GM21737 (cell line): ENCODE data around the gene ABLIM1.
A peak's percentile ranks its signal among the peaks of the same experiment; 100 is the strongest.

ENCODE experiments used
- ATAC-seq: cut with Tn5 transposase; IDR thresholded peaks from one replicate; pipeline ENCODE4 v1.9.1; 2021; ENCODE audit warnings: mild to moderate bottlenecking, moderate library complexity; ENCODE audit not compliant: unreplicated experiment

The ABLIM1 gene

DNA sequence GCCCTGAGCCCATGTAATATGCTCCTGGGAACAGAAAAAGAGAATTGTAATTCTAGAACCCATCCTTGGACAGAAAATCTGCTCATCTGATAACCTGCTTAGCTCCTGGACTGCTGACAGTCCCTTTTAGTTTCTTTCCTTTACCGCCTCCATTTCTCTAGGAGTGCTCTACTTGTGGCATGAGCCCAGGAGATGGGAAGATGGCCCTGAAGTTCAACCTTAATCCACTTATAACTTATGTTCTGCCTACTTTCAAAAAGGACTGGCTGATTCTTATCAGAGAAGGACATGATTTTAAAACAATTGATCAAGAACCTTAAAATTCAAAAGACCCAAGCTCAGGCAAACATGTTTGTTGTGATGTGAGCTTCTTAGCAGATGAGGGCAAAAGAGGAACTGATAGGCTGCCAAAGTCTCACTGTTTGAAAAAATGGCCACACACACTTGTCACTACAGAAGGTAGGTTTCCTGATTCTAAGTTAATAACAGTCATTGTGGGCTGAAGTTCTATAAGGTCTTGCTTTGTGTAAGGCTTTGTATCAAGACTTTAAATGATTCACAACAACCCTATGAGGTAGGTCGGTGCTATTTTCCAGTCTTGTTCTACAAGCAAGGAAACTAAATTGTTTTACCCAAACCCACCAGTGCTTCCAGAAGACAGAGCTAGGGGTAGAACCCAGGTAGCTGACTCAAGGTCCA lies 159.5 kb downstream of the ABLIM1 start:
- ATAC-seq = peak; percentile 60

- ATAC-seq = no peak
These were observed 162.8 kb downstream of the ABLIM1 start for GRCh38 chr10:114495303-114495702.

- no peak for ATAC-seq
These were observed 165.6 kb downstream of the ABLIM1 start for GRCh38 chr10:114492351-114493037.

DNA sequence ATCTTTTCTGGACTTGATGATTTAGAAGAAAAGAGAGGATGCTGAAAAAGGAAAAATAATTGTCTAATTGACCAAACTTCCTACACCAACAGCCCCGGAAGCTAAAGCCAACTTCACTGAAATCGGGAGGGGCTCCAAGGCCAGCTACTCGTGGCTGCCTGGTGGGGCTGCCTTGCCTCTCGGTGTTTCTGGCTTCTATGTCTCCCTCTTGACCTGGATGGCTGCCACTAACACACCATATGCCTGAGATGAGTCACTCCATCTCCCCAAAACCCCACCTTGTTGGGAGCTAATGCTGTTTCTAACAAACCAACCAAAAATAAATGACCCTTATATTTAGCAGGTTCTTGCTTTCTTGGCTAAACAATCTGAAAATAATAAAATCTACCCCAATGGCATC lies 166.1 kb downstream of the ABLIM1 start:
- no peak for ATAC-seq

DNA sequence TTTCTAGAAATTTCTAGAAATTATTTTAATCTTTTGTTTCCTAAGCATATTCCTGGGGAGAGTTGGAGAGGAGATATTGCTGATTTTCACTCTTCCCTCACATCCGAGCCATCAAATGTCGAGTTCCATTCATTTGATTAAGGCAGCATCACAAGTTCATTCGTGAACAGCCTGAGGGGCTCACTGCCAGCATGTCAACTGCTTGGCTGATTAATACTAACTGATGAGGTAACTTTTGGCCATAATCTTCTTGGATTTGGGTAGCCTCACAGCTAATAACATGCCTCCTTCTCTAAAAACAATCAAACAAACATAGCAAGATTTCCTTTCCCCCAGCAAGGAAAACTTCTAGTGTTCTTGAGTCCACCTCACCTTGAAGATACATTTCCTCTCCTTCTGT lies 166.7 kb downstream of the ABLIM1 start:
- no peak for ATAC-seq

DNA sequence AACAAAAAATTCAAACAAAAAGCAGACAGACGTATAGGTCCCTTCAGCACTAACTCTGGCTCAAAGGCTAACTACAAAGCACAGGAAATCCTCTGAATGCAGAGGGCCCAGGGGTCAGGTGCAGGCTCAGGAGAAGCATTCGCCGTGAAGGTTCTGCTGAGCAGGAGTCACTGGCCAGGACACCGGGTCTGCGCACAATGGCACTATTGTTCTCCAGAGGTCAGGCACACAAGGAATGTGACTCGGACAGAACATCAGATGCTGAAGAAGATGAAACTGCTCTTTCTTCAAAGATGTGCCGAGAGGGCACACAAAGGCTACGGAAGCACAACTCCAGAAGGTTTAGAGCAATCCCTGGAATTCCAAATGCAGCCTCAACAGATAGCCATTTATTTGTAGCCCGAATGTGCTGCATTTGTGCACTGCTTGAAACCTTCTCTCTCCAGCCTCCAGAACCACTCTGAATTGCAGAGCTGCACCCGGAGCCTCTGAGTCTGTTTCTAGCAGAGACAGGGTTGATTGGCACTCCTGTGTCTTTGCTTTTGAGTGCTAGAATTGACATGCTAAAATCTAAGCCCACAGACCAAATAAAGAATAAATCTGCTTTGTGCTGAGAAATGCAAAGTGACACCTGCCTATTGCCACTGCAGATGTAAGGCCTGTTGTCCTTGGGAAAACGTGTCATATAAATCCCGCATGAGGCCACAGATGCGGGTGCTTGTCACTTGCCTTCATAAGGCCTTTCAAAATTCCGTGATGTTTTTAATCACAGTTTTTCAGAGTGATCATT lies 168.4 kb downstream of the ABLIM1 start:
- ATAC-seq = no peak

DNA sequence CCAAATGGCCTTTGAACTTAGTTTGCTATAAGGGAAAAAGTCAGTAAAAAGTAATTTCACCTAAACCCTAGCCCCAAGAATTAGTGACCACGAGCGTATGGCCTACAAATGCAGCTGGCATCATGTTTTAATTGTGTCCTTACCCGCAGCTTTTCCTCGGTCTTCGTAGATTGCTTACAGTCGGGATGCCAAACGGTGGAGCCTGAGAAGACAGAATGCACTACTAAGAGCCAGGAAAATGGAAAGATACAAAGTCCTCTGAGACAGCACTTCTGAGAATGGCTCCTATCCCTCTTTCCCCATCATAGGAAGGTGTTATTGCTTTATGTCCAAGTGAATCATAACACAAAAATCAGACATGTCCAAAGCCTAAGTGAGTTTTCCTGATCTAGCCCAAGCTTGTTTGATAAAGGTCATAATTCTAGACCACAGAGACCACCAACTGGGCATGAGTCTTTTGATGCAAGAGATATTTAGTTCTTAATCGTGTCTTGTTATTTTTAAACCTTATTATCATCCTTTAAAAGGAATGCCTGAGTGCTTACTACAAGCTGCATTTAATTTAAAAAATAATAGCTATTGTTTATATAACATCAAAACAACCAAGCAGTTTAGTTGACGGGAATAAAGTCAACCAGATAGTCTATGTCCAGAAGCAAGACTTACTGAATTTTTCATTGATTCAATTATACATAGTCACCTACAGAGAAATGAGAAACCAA lies 170.1 kb downstream of the ABLIM1 start:
- no peak for ATAC-seq

DNA sequence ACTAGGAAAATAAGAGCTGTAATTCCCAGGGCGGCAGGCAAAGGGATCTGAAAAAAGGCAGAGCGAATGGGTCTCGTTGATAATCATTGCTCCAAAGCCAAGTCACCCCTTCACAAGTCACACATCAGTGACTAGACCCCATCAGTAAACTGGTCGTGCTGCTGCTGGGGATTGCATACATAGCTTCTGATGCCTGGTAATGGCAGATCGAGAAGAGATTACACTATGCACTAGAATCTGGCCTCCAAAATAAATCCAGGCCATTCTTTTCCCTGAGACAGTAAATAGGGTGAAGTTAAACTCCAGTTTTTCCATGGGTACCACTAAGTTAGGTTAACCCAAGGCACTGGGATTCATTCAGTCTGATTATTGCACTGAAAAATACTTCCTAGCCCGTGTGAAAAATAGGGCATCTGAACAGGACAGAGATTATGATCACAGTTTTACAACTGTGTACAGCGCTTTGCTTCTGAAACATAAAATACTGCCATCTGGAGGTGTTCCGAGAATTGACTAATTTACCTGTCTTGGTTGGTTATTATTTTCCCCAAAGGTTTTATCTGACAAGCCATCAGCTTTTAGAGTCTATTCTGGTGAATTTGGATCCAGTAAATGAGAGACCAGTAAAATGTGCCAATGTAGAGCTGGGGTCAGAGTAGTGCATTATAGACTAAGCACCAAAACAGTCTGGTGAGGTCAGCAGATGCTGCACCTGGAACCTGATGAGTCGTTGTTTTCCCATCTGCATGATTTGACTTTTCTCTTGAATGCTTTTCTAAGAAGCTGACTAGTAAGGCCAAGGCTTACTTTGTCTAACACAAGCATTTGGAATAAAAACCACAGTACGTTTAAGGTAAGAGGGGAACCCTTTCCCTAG lies 170.9 kb downstream of the ABLIM1 start:
- no peak for ATAC-seq

DNA sequence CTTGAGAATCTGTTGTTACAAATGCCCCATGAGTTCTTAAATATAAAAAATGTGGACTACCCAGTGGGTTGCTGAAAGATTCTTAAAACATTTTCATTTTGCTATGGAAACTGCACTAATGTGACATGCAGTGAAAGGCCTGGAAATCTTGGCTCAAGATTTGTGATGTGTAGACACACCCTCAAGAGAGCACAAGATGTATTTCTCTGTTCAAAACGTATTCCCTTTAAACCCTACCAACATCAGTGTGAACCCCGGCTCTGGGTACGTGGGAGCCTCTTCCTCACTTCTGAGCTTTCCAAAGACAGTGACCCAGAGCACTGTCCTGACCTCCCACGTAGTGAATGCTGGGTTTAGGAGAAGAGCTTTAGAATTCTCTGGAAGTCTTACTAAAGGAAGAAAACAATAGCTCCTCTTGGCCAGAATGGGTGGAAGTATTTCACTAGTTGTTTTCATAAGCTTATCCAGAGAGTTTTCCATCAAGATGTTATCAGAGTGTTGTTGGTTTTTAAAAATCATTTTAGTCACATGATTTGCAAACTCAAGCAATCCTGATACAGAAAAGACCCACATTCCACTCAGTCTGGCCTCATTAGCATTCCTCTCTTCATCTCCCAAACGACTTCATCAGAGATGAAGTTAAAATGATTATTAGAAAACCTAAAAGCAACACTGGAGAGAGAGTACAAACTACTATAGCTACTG lies 172.2 kb downstream of the ABLIM1 start:
- ATAC-seq = no peak

- no peak for ATAC-seq
These were observed 174.5 kb downstream of the ABLIM1 start for GRCh38 chr10:114483575-114483974.

- ATAC-seq = no peak
These were observed 175.4 kb downstream of the ABLIM1 start for GRCh38 chr10:114482480-114483304.

DNA sequence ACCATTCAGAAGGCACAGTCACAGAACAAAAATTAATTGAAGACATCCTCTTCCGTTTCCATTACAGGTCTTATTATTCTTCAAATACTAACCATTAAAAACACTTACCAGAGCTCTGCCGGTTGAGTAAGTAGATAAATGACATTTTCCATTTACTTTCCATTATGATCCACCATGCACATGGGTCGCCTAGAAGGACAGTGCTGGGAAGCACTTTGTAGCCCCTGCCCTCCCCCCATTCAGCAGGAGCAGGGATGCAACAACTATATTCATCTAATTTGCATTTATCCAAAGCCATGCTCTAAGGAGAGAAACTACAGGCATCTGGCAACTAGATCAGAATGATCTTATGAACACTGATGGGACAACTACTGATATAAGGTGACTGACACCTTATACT lies 177.0 kb downstream of the ABLIM1 start:
- ATAC-seq = no peak

DNA sequence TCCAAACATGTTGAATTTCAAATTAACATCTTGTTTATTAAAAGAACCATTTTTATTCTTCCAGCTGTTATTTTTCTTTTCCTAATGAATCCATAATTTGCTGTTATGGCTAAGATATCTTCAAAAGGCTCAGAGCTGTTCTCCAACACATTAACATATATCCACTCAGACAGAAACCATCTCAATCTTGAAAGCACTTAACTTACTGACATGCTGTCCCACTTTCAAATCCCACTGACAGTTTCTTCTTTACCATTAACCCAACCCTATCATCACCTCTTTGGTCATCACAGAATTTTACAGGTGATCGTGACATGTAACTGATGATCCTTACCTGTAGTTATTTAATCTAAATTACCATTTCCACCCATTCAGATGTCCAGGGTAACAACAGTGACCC lies 178.2 kb downstream of the ABLIM1 start:
- no peak for ATAC-seq

- ATAC-seq = no peak
These were observed 178.8 kb downstream of the ABLIM1 start for GRCh38 chr10:114479307-114479706.

- ATAC-seq = no peak
These were observed 179.8 kb downstream of the ABLIM1 start for GRCh38 chr10:114478281-114478680.

- ATAC-seq = no peak
These were observed 180.8 kb downstream of the ABLIM1 start for GRCh38 chr10:114477285-114477684.

GRCh38 chr10:114474989-114475388 lies 183.1 kb downstream of the ABLIM1 start:
- no peak for ATAC-seq

GRCh38 chr10:114473776-114474175 lies 184.3 kb downstream of the ABLIM1 start:
- ATAC-seq = no peak

- ATAC-seq = no peak
These were observed 185.2 kb downstream of the ABLIM1 start for GRCh38 chr10:114472877-114473253.
